ENCODE results near the gene ST3GAL3. TPM values are rescaled to one million over a fixed set of nuclear protein-coding genes. Genes with fewer than 3 reads are reported as not detected.
A peak's percentile ranks its signal among the peaks of the same experiment; 100 is the strongest.

Gene ST3GAL3
- total RNA-seq, 1 donor from 2014 or later: 15.2 TPM

GRCh38 chr1:43857163-43857562 is 149.8 kb downstream of the ST3GAL3 start:
- Mint-ChIP-seq H3K36me3 (ENCODE audit: low read depth) (peaks cover 19% of the 10 kb centered on the region), H3K4me3 (ENCODE audit: unreplicated experiment) (no peak overlapping the region), H3K27me3 (ENCODE audit: low read depth) (no peaks in the 10 kb centered on the region), H3K9me3 (ENCODE audit: low read depth) (peaks cover 4% of the 10 kb centered on the region), H3K27ac (ENCODE audit: unreplicated experiment) (no peak overlapping the region), H3K4me1 (ENCODE audit: low read depth) (peaks cover 36% of the 10 kb centered on the region)
- TF ChIP-seq, protein P1, sequence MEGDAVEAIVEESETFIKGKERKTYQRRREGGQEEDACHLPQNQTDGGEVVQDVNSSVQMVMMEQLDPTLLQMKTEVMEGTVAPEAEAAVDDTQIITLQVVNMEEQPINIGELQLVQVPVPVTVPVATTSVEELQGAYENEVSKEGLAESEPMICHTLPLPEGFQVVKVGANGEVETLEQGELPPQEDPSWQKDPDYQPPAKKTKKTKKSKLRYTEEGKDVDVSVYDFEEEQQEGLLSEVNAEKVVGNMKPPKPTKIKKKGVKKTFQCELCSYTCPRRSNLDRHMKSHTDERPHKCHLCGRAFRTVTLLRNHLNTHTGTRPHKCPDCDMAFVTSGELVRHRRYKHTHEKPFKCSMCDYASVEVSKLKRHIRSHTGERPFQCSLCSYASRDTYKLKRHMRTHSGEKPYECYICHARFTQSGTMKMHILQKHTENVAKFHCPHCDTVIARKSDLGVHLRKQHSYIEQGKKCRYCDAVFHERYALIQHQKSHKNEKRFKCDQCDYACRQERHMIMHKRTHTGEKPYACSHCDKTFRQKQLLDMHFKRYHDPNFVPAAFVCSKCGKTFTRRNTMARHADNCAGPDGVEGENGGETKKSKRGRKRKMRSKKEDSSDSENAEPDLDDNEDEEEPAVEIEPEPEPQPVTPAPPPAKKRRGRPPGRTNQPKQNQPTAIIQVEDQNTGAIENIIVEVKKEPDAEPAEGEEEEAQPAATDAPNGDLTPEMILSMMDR (IDR thresholded peaks at IDR 0.05): no peak
- DNase-seq (ENCODE audit: low spot score): no peak

- Mint-ChIP-seq H3K4me3 (ENCODE audit: unreplicated experiment) (no peak overlapping the region), H3K36me3 (ENCODE audit: low read depth) (peaks cover 25% of the 10 kb centered on the region), H3K27me3 (ENCODE audit: low read depth) (no peaks in the 10 kb centered on the region), H3K9me3 (ENCODE audit: low read depth) (peaks cover 4% of the 10 kb centered on the region), H3K27ac (ENCODE audit: unreplicated experiment) (peak overlapping the region; percentile 81), H3K4me1 (ENCODE audit: low read depth) (peaks cover 30% of the 10 kb centered on the region)
- TF ChIP-seq, protein P1 (IDR thresholded peaks at IDR 0.05): no peak
- no peak for DNase-seq (ENCODE audit: low spot score)
Measured at GRCh38 chr1:43858324-43858723, 151.0 kb downstream of the ST3GAL3 start.

GRCh38 chr1:43861337-43861736 is 154.0 kb downstream of the ST3GAL3 start:
- H3K4me1 Mint-ChIP-seq (ENCODE audit: low read depth): peaks cover 31% of the 10 kb centered on the region
- no peak for DNase-seq (ENCODE audit: low spot score)
- H3K4me3 Mint-ChIP-seq (ENCODE audit: unreplicated experiment): no peak overlapping the region
- H3K9me3 Mint-ChIP-seq (ENCODE audit: low read depth): no peaks in the 10 kb centered on the region
- H3K36me3 Mint-ChIP-seq (ENCODE audit: low read depth): peaks cover 16% of the 10 kb centered on the region
- TF ChIP-seq, protein P1 (IDR thresholded peaks at IDR 0.05): no peak
- no peak overlapping the region for H3K27ac Mint-ChIP-seq (ENCODE audit: unreplicated experiment)
- no peaks in the 10 kb centered on the region for H3K27me3 Mint-ChIP-seq (ENCODE audit: low read depth)

DNA sequence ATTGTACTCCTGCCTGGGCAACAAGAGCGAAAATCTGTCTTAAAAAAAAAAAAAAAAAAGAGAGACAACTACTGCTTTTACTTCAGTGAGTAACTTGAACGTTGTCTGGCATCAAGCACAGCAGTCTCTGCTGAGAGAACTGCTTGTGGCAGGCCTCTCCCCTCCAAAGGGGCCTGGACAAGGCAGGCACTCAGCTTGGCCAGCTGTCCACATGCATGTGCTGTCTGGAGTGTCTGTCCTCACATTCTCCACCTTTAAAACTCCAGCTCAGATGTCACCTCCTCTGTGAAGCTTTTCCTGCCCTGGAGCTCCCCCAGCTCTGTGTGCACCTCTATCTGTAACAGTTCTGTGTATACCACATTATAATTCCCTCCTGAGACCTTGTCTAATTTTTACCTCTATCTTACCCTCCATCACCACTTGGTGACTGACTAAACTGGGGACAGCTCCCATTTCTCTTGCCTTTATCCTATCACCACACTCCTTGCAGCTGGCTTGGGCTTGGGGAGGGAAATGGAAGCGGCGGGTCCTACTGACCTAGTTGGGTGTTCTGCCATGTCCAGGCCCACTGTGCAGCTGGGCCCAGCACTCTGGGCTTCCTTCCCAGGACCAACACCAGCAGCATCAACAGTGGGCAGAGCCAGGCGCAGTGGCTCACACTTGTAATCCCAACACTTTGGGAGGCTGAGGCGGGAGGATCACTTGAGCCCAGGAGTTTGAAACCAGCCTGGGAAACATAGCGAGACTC is 154.8 kb downstream of the ST3GAL3 start:
- no peaks in the 10 kb centered on the region for H3K9me3 Mint-ChIP-seq (ENCODE audit: low read depth)
- H3K27me3 Mint-ChIP-seq (ENCODE audit: low read depth): no peaks in the 10 kb centered on the region
- TF ChIP-seq, protein P1 (IDR thresholded peaks at IDR 0.05): no peak
- H3K4me1 Mint-ChIP-seq (ENCODE audit: low read depth): peaks cover 31% of the 10 kb centered on the region
- no peak overlapping the region for H3K4me3 Mint-ChIP-seq (ENCODE audit: unreplicated experiment)
- no peak for DNase-seq (ENCODE audit: low spot score)
- H3K36me3 Mint-ChIP-seq (ENCODE audit: low read depth): peaks cover 11% of the 10 kb centered on the region
- no peak overlapping the region for H3K27ac Mint-ChIP-seq (ENCODE audit: unreplicated experiment)

DNA sequence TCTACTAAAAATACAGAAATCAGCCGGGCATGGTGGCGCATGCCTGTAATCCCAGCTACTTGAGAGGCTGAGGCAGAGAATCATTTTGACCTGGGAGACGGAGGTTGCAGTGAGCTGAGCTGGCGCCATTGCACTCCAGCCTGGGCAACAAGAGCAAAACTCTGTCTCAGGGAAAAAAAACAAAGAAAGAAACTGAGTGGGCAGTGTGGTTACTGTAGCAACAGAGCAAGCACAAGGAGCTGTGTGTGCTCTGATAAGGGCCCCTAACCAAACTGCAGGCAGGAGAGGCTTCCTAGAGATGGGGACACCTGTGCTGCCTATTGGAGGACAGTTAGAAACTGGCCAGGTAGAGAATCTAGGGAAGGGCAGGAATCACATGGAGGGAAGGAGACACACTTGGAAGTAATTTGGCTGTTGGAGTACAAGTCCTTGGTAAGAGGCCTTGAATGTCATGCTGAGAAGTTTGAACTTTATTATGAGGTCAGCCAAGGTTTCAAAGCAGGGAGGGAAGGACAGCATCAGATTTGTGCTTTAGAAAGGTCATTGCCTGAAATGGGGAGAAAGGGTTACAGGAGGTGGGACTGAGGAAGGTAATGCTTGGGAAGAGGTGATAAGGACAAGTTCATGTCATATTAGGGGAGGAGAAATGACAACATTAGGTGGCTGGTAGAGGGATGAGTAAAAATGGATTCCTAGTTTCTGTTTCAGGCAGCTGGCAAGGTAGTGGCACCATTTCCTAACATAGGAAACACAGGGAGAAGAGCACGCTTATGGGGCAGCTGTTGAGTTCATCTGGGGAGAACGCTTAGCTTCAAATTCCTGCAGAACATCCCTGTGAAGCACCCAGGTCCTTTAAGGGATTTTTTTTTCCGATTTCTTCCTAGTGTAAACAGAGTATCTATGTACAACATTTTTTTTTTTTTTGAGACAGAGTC is 157.0 kb downstream of the ST3GAL3 start:
- Mint-ChIP-seq H3K9me3 (ENCODE audit: low read depth) (no peaks in the 10 kb centered on the region), H3K36me3 (ENCODE audit: low read depth) (peaks cover 10% of the 10 kb centered on the region), H3K4me1 (ENCODE audit: low read depth) (peaks cover 36% of the 10 kb centered on the region), H3K27me3 (ENCODE audit: low read depth) (no peaks in the 10 kb centered on the region), H3K4me3 (ENCODE audit: unreplicated experiment) (no peak overlapping the region), H3K27ac (ENCODE audit: unreplicated experiment) (no peak overlapping the region)
- TF ChIP-seq, protein P1 (IDR thresholded peaks at IDR 0.05): no peak
- DNase-seq (ENCODE audit: low spot score): no peak
